Hepatic stellate cell (primary cell): Measurements from ENCODE around the gene TMCO4.
"Not testable (repeated sequence)": the region's sequence is repeated elsewhere in the genome, so short reads cannot be mapped to it uniquely, and the experiment has no call there.

Experiments
- DNase-seq: peaks from one replicate; pipeline ENCODE4 v3.0.0; 2011; ENCODE audit warnings: low spot score

Gene TMCO4

GRCh38 chr1:19656134-19656779 lies 143.5 kb downstream of the TMCO4 start:
- DNase-seq: no peak

DNA sequence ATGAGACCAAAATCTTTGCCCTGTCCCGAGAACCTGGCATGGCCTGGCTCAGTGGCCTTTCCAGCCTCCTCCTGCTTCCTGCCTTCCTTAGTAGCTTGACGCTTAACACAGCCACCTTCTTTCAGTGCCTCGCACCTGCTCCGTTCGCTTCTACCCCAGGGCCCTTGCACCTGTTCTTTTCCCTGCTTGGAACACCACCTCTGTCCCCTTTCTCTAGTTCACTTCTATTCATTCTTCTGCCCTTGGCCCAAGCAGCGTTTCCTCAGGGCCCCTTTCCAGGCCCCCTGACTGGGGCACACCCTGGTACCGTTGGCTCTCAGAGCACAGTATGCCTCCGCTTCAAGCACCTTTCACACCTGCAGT lies 144.0 kb downstream of the TMCO4 start:
- no peak for DNase-seq

DNA sequence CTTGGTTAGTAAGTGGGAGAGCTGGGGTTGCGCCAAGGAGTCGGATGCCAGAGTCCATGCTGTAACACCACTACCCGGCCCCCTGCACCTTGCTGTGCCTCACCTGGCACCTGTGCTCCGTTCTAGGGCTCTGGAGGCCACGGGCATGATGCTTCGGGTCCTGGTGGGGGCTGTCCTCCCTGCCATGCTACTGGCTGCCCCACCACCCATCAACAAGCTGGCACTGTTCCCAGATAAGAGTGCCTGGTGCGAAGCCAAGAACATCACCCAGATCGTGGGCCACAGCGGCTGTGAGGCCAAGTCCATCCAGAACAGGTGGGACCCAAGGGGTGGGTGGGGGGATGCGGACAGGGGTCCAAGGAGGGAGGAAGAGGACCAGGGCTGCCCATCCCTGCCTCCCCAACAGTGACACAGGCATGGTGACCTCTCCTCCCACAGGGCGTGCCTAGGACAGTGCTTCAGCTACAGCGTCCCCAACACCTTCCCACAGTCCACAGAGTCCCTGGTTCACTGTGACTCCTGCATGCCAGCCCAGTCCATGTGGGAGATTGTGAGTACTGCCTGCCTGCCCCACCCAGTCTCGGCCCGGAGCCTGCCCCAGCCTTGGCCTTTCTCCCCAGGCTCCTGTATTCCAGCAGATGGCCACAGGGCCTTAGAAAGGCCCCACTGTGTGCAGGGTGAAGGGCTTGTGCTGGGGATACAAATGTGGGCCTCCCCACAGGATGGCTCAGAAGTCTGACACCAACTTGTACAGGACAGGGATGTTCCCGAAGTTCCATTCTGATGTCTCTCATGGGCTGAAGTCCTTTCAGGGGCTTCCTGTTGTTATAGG lies 144.6 kb downstream of the TMCO4 start:
- no peak for DNase-seq

DNA sequence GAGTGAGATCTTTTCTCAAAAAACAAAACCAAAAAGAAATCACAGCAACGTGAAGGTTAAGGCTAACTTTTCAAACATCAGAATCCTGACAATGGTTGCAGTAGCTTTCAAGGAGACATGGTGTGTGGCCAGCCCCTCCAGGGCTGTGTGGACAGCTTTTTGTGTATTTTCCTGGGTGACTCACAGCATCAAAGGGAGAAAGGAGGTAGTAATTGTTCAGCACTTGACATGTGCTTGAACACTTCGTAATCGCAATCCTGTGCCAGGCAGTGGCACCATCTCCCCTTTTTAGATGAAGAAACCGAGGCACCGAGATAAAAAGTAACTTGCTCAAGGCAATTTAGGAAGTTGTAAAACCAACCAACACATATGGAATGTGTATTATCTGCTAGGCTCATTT lies 145.3 kb downstream of the TMCO4 start:
- no peak for DNase-seq

DNA sequence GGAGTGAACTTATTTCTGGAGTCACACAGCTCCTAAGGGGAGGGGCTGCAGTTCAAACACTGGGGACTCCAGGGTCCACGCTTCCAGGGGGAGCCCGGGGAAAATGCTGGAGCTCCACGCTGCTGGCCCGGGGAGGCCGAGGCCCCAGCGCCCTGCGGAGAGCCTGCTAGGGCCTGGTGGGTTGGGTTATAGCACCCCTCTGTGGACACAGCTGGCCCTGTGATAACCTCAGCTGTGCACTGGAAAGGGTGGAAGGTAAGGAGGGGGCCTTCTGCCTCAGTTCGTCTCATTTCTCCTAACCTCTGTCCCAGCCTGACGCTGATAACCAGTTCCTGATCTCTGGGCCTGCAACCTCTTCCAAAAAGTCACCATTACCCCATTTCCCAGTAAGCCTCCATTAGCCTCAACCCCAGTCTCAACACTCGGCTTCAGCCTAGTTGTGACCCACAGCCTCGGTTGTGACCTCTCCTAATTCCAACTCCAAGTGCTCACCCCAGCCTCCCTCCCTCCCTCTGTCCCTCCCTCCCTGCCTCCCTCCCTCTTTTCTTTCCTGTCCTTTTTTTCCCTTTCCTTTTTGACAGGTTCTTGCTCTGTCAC lies 148.5 kb downstream of the TMCO4 start:
- DNase-seq: peak; percentile 94

DNA sequence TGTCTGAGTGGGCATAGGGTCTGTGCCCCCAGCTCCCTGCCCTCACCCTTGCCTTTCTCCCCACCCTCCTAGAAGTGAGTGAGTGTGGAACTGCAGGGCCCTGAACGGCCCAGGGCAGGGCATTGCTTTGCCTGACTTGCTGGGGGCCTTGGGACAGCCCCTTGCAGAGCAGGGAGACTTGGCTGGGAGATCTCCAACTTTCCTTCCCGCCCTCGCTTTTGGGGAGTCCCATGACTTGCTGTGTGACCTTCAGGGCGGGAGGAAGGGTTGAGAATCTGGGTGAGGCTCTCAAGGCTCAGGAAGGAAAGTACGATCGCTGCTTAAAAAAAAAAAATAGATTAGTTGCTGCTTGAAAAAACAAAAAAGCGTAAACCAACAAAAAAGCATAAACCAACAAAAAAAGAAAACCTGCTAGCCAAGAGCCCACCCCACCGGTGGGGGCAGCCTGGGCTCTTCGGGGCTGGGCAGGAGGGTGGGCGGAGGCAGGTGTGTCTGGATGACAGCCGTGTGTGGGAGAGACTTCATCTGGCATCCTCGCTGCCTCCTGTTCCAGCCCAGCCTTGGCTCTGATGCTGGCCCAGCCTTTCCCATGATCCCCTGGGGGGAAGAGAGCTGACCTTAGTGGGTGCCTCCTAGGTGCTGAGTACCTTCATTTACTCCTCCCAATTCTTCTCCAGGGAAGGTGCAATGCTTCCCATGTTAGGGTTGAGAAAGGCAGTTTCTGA lies 149.1 kb downstream of the TMCO4 start:
- DNase-seq: no peak

- DNase-seq: no peak
Observed at GRCh38 chr1:19648689-19649088, 151.0 kb downstream of the TMCO4 start.

- DNase-seq: no peak
Observed at GRCh38 chr1:19648239-19648638, 151.5 kb downstream of the TMCO4 start.

GRCh38 chr1:19647643-19648042 lies 152.1 kb downstream of the TMCO4 start:
- DNase-seq: no peak

DNA sequence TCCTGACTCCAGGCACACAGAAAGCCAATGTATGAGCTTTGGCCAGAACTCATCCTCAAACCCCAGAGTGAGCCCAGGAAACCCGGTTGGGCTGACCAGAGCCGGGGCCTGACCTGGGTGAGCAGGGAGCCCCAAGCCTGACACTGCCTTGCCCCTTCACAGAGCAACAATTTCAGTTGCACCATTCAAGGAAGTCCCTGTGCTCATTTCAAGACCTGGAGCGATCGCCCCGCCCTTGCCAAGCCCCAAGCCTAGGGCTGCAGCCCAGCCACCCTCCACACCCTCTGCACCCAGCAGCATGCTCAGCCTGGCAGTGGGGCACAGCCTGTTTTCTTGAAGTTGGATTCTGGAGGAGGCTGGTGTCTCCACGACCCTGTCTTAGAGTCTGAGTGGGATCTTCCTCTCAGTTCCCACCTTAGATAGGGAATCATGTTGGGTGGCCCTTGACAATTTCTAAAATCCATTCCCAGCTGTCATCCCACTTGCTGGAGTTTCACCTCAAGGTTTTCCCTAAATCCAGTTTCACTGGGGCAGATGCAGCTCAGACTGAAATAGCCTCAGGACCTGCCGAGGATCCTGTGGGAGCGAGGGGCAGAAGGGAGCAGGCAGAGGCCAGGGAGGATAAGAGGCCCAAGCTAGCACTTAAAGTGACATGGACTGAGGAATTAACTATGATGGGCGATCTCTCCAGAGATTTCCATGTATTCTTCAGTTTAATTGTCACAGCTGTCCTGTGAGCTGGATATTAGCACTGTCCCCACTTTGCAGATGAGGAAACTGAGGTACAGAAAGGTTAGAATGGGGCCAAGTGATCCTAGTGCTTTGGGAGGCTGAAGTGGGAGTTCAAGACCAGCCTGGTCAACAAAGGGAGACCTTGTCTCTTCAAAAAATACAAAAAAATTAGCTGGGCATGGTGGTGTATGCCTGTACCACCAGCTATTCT lies 153.1 kb downstream of the TMCO4 start:
- DNase-seq: no peak

DNA sequence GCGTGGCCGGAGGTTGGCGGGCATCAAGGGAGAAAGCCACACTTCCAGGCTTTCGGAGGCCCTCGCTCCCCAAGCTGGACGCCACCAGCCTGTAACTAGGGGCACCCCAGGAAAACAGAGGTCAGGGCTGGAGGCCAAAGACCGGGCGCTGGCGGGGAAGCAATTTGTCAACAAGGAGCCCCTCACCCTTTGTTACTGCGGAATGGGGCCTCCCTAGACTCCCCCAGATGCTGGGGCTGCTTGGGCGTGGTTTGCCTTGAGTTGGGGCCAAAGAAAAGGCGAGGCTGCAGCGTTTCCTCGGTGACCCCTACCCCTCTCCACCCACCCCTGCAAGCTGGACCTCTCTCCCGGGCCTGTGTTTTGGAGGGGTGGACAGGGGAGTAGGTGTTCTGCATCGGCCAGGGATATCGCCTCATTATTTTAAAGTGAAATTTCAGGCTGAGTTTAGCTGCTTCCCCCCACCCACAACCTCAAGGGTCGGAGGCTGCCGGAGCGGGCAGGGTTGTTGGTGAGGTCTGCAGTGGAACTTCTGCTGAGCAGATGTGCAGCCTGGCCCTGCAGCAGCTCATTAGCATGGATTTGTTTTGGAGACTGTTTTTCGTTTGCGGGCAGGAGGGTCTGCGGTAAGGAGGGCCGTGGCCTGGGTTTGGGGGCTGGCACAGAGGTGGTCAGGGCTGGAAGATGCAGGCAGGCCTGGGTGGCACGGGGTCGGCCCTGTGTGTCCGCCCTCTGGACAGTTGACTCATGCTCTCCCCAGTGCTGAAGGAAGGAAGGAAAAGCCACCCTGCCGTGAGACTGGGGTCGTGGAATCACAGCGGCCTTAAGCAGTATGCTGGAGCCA lies 154.1 kb downstream of the TMCO4 start:
- DNase-seq: no peak

- peak; percentile 79 for DNase-seq
Observed at GRCh38 chr1:19644681-19645410, 154.9 kb downstream of the TMCO4 start.

GRCh38 chr1:19644395-19644680 lies 155.4 kb downstream of the TMCO4 start:
- no peak for DNase-seq

DNA sequence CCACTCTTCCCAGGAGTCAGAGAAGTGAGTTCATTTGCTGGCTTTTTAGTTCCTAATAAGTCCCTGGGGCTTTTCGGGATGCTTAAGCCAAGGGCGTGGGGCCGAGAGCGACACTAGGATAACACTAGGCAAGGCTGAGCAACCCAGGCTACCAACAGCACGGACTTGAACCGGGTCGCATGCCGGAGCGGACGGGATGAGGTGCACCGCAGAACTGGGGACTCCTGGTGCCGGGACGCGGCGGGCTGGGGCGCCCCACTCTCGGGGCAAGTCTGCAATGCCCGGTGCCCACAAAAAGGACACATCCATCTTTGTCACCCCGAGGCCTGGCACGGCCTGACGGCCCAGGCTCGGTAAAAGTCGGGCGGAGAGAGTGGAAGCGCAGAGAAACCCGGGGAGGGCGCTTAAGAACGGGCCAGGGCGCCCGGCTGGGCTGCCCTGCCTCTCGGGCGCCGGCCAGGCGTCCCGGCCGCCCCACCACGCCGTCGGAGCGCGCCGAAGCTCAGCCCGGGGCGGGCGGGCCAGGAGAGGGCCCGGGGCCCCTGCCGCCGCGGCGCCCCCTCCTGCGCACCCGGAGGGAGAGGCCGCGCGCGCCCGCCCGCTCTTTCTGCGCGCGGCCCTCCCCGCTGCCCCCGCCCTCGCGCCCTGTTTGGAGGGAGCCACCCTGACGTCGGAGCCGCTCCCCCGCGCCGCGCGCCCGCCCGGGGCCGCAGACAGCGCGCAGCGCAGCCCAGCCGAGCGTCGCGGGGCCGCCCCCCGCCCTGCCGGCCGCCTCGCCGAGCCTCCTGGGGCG lies 155.9 kb downstream of the TMCO4 start, which contains the start of gene NBL1:
NBL1 (plus strand) TSS at position 710 of the 793 bp plus-strand sequence. CDS start 10,720 bp downstream, outside the sequence.
- DNase-seq: peak; percentile 69

- DNase-seq: no peak
Observed at GRCh38 chr1:19643121-19643520, 156.6 kb downstream of the TMCO4 start.

DNA sequence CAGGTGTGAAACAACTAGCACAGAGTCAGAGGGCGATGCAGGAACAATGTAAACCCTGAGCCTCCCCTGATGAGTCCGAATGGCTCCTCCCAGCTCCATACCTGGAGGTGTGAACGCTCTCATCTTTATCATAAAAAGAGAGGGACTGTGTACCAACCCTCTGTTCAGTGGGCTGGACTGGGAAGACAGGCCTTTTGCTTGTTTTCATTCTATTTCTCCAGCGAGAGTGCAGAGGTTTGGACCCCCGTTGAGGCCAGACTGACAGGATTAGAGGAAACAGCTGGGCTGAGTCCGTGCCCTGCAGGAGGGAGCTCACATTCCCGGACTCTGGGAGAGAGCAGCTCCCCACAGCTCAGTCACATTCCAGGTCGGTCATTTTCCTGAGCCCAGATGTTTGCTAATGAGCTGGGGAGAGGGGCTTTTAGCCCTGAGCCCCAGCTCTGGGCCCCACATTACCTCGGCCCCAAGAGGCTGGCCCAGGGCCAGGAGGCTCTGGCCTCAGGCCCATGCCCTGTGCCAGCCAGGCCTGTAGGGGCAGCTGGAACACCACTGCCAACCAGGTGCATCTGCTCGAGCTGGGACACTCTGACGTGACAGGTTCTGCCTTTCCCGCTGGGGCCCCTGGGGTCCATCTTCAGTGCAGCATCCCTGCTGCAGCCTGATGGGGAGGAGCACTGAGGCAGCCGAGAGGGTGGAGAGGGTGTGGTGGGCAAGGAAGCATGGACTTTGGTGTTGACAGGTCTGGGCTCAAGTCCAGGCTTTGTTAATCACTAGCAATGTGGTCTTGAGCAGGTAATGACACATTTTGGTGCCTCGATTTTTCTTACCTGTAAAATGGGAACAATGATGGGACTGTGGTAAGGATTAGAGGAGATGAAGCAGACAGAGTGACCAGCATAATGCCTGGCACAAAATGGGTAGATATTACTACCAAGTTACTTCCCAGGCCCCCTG lies 159.1 kb downstream of the TMCO4 start:
- no peak for DNase-seq

DNA sequence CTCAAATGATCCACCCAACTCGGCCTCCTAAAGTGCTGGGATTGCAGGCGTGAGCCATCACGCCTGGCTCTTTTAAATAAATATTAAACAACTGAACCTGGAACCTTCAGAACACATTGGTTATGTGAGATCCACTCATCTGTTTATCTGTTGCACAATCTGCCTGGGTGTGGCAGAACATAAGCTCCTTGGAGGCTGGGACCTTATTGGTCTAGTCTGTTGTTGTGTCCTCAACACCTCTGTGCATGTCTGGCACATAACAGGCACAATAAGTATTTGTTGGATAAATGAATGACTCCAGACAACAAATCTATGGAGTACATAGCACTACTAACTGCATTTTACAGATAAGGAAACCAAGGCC lies 159.7 kb downstream of the TMCO4 start:
- DNase-seq: no peak

DNA sequence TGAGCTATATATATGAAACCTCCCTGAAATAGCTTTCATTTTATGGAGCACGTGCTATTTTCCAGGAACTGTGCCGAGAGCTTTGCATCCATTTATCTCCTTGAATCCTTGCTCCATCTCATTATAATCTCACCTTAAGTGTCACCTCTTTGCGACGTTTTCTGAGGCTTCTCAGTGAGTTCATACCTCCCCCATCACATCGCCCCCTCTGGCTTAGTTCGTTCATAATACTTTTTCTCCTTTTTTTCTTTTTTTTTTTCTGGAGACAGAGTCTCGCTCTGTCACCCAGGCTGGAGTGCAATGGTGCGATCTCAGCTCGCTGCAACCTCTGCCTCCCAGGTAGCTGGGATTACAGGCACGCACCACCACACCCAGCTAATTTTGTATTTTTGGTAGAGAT lies 160.5 kb downstream of the TMCO4 start:
- DNase-seq: not testable (repeated sequence)
